NCI-H1436 treated with DMSO at 0.1 percent for 48 hours (cell line): ENCODE data around the gene PHF1.

ENCODE experiments used
- DNase-seq: peaks from one replicate; lab custom pipeline; 2025; lab: John Stamatoyannopoulos, UW

Gene PHF1

GRCh38 chr6:33418690-33419291 lies 8.0 kb downstream of the PHF1 start:
- DNase-seq = no peak

- DNase-seq = no peak
Observed at GRCh38 chr6:33419580-33420490, 9.0 kb downstream of the PHF1 start, which contains the start of gene SYNGAP1. Gene SYNGAP1 (plus strand): TSS chr6:33420065. CDS start chr6:33420265, 200 bp downstream.

GRCh38 chr6:33420491-33421343 lies 9.9 kb downstream of the PHF1 start:
- no peak for DNase-seq

- DNase-seq = no peak
Observed at GRCh38 chr6:33421344-33421643, 10.5 kb downstream of the PHF1 start.

- DNase-seq = no peak
Observed at GRCh38 chr6:33423777-33424176, 13.0 kb downstream of the PHF1 start.

GRCh38 chr6:33424855-33425667 lies 14.2 kb downstream of the PHF1 start:
- no peak for DNase-seq

GRCh38 chr6:33425668-33426577 lies 15.1 kb downstream of the PHF1 start:
- no peak for DNase-seq

GRCh38 chr6:33426590-33427511 lies 16.0 kb downstream of the PHF1 start:
- no peak for DNase-seq

- no peak for DNase-seq
Observed at GRCh38 chr6:33427585-33428223, 16.9 kb downstream of the PHF1 start.

GRCh38 chr6:33428224-33428965 lies 17.6 kb downstream of the PHF1 start:
- DNase-seq = no peak

- no peak for DNase-seq
Observed at GRCh38 chr6:33428966-33429749, 18.3 kb downstream of the PHF1 start.

- DNase-seq = no peak
Observed at GRCh38 chr6:33429750-33430052, 18.9 kb downstream of the PHF1 start.

- DNase-seq = no peak
Observed at GRCh38 chr6:33430334-33430733, 19.5 kb downstream of the PHF1 start.

- no peak for DNase-seq
Observed at GRCh38 chr6:33430991-33431879, 20.4 kb downstream of the PHF1 start.

- DNase-seq = no peak
Observed at GRCh38 chr6:33431880-33432541, 21.2 kb downstream of the PHF1 start.

GRCh38 chr6:33432546-33432945 lies 21.7 kb downstream of the PHF1 start:
- DNase-seq = no peak
